ENCODE measurements around the gene PRXL2B.
"Not testable (repeated sequence)": the region's sequence is repeated elsewhere in the genome, so short reads cannot be mapped to it uniquely, and the experiment has no call there.

PRXL2B gene

GRCh38 chr1:2550309-2550861, 36.2 kb upstream of the PRXL2B start:
- in situ Hi-C loops (cut with MboI; ENCODE audit: low sequenced_read_pairs): not testable (repeated sequence)

- in situ Hi-C loops (cut with MboI; ENCODE audit: low sequenced_read_pairs): not testable (repeated sequence)
Observed at GRCh38 chr1:2551544-2551943, 35.0 kb upstream of the PRXL2B start.

GRCh38 chr1:2552189-2552588, 34.4 kb upstream of the PRXL2B start:
- in situ Hi-C loops (cut with MboI; ENCODE audit: low sequenced_read_pairs): no loop called here

GRCh38 chr1:2553076-2553475, 33.5 kb upstream of the PRXL2B start:
- in situ Hi-C loops (cut with MboI; ENCODE audit: low sequenced_read_pairs): not testable (repeated sequence)

- in situ Hi-C loops (cut with MboI; ENCODE audit: low sequenced_read_pairs): no loop called here
Observed at GRCh38 chr1:2553871-2554620, 32.5 kb upstream of the PRXL2B start.

- in situ Hi-C loops (cut with MboI; ENCODE audit: low sequenced_read_pairs): no loop called here
Observed at GRCh38 chr1:2554621-2555387, 31.8 kb upstream of the PRXL2B start.

GRCh38 chr1:2555634-2556276, 30.8 kb upstream of the PRXL2B start:
- in situ Hi-C loops (cut with MboI; ENCODE audit: low sequenced_read_pairs): no loop called here

- in situ Hi-C loops (cut with MboI; ENCODE audit: low sequenced_read_pairs): no loop called here
Observed at GRCh38 chr1:2556277-2556677, 30.3 kb upstream of the PRXL2B start, which contains the start of gene TNFRSF14. TSS of gene TNFRSF14 (plus strand) at chr1:2556371. CDS start at chr1:2556665, 294 bp downstream.

- in situ Hi-C loops (cut with MboI; ENCODE audit: low sequenced_read_pairs): no loop called here
Observed at GRCh38 chr1:2556678-2557481, 29.7 kb upstream of the PRXL2B start.

- in situ Hi-C loops (cut with MboI; ENCODE audit: low sequenced_read_pairs): no loop called here
Observed at GRCh38 chr1:2557482-2558400, 28.8 kb upstream of the PRXL2B start.

- in situ Hi-C loops (cut with MboI; ENCODE audit: low sequenced_read_pairs): no loop called here
Observed at GRCh38 chr1:2558420-2558819, 28.2 kb upstream of the PRXL2B start.

GRCh38 chr1:2558861-2559260, 27.7 kb upstream of the PRXL2B start:
- in situ Hi-C loops (cut with MboI; ENCODE audit: low sequenced_read_pairs): no loop called here

GRCh38 chr1:2559509-2560298, 26.9 kb upstream of the PRXL2B start:
- in situ Hi-C loops (cut with MboI; ENCODE audit: low sequenced_read_pairs): no loop called here

- in situ Hi-C loops (cut with MboI; ENCODE audit: low sequenced_read_pairs): no loop called here
Observed at GRCh38 chr1:2560299-2561073, 26.1 kb upstream of the PRXL2B start.

GRCh38 chr1:2561446-2561845, 25.1 kb upstream of the PRXL2B start:
- in situ Hi-C loops (cut with MboI; ENCODE audit: low sequenced_read_pairs): no loop called here

GRCh38 chr1:2561898-2562895, 24.4 kb upstream of the PRXL2B start:
- in situ Hi-C loops (cut with MboI; ENCODE audit: low sequenced_read_pairs): no loop called here

- in situ Hi-C loops (cut with MboI; ENCODE audit: low sequenced_read_pairs): no loop called here
Observed at GRCh38 chr1:2563205-2563604, 23.4 kb upstream of the PRXL2B start.

Measured in hTERT RPE-1 (cell line).